H54 (cell line): Measurements from ENCODE around the gene COL25A1.

Experiments
- DNase-seq: peaks from one replicate; pipeline ENCODE4 v3.0.0; 2011; ENCODE audit warnings: low spot score, mixed read lengths; ENCODE audit not compliant: insufficient read length
- FAIRE-seq: peaks from 3 replicates; lab custom pipeline; 2011; peaks lifted over from hg19 to GRCh38; lab: Jason Lieb, UNC
- POLR2A ChIP-seq: IDR thresholded peaks from 2 replicates; pipeline ENCODE4 v1.6.1; 2011; ENCODE audit warnings: low read depth, mild to moderate bottlenecking, low read length

Gene COL25A1

GRCh38 chr4:109303140-109303496 lies 660 bp upstream of the COL25A1 start:
- TF ChIP-seq POLR2A, result no peak
- FAIRE-seq (no peak), DNase-seq (no peak)

- FAIRE-seq, result no peak
- no peak for TF ChIP-seq POLR2A
- DNase-seq, result no peak
Observed at GRCh38 chr4:109301651-109302360, 652 bp downstream of the COL25A1 start.

DNA sequence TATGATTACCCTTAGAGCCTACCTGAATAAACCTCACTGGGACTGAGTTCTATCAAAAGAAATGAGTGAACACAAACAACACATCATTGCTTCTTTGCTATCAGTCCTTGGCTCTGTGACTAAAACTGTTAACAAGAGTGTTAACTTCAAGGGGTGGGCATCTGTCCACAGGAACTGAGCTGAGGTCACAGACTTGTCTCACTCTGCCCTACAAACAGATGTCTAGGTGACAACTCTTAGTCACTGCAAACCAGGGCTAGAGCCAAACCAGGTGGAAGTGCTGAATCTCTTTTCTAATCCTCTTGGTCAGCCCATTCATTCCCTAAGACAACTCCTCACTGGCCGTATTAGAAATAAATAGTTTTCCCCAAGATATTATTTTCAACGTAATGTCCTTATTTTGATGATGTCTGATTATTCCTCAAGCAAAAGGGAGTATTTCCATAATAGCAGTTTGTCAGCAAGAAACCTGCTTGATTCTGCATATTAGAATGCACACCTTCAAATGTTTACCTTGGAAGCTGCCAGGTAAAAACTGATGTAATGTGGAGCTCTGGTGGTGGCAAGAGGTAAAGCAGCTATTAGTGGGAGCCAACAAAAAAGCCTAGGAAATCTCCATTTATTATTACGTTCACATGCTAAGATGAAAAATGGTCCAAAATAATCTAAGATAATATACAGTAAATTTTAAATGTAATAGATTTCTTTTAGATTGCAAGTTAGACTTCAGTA lies 4.0 kb downstream of the COL25A1 start:
- FAIRE-seq, result no peak
- DNase-seq, result no peak
- no peak for TF ChIP-seq POLR2A

GRCh38 chr4:109296527-109296926 lies 5.9 kb downstream of the COL25A1 start:
- no peak for TF ChIP-seq POLR2A
- no peak for DNase-seq
- no peak for FAIRE-seq

GRCh38 chr4:109295081-109295480 lies 7.4 kb downstream of the COL25A1 start:
- DNase-seq, result no peak
- no peak for FAIRE-seq
- TF ChIP-seq POLR2A, result no peak

DNA sequence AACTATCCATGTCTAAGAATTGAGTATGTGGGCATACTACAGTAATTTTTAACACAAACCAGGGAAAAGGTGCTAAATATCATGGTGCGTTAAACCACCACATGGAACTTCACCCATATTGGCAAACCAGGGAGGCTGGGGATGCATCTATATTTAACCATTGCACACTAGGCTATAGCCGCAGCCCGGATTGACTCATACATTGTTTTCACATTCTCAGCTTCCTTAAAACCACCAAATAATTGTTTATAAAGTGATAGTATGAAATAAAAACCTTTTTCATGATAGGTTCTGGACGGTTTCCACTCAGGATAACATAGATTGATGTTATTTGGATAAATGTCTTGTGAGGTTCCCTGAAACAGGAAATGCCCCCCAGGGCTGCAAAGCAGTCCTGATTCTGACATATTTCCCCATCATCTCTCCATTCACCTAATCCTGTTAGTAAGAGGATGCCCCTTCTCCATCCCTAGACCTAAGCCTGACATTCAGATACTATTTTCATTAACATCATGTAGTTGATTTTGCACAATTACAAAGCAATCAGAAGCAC lies 7.9 kb downstream of the COL25A1 start:
- TF ChIP-seq POLR2A, result no peak
- no peak for FAIRE-seq

GRCh38 chr4:109294006-109294405 lies 8.5 kb downstream of the COL25A1 start:
- DNase-seq (no peak), FAIRE-seq (no peak)
- TF ChIP-seq POLR2A, result no peak

More for the DNA sequence above, 7.9 kb downstream of the COL25A1 start:
- DNase-seq, result no peak

DNA sequence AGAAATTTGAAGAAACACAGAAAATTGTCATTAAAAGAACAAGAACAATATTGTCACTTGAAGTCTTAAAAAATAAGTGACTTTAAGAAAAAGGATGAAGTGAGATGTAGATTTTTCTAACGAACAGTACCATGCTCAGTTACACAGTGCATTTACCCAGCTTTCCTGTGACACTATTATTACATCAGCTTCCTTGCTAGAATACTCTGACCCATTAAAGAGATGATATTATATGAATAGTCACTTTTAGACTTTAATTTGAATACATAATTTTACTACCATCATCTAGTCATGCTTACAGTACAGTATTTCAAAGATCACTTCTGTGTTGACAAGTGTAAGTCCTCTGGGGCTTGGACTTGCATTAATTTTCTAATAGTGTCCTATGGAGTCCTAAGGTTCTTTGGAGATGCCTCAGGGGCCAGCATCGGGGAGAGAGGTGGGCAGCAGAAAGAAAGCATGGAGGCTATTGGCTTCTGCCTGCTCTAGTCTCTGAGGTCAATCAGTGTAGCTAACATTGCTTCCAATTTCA lies 10.7 kb downstream of the COL25A1 start:
- no peak for DNase-seq
- FAIRE-seq, result no peak
- TF ChIP-seq POLR2A, result no peak

DNA sequence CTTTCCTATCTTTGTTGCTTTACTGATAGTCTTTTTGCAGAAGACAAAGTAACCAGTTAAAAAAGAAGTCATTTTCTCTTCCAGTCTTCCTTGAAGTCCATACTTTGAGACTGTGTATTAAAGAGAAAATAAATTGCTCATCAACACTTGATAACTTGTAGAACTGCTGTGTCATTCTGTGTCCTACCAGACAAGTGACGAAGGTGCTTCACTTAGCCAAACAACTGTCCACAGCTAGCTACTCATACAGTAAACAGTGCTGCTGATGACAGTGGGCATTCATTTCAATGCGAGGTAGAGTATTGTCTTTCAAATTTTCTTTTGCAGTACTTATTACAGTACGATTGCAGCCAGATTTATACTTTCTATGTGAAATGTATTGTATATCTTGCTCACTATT lies 11.5 kb downstream of the COL25A1 start:
- FAIRE-seq (no peak), DNase-seq (no peak)

DNA sequence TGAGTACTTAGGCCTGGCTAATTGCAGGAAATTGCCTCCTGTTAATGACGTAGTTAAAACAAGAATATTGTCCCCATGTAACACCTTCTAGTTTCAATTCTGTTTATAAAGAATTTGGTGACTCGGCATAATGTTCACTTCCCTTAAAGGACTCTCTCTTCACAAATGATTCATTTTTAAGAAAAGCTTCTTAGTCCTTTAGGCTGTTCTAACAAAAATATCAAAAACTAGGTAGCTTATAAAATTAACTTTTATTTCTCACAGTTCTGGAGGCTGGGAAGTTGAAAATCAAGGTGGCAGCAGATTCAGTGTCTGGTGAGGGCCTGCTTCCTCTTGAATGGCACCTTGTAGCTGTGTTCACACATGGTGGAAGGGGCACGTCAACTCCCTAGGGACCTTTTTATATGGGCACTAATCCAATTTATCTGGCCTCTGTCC lies 23.8 kb downstream of the COL25A1 start:
- no peak for DNase-seq
- FAIRE-seq, result no peak
- no peak for TF ChIP-seq POLR2A

More for the DNA sequence above, 11.5 kb downstream of the COL25A1 start:
- TF ChIP-seq POLR2A, result no peak

DNA sequence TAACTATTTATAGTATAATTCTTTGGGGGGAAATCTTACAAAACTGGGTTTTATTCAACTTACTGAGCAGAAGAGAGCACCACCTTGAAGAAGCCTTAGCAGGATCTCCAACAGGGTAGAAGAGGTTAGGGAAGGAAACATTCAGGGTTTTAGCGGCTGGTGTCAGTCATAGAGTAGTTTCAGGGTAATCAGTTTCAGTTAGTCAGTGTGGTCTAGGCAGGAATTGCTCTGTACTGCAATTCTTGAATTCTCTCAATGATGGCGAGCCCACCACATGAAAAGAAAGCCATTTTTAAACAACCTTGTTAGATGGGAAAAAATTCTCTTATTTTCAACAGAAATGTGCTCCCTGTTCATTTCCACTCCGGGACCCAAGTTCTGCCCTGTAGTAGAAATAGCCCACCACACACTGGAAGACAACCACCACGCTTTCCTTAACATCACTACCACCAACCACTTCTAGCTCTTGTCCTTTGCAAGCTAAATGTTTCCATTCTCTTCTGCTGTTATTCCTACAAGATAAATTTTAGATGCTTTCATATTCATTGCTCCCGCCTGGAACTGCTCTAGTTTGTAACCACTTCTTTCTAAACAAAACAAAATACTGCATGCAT lies 25.9 kb downstream of the COL25A1 start:
- no peak for FAIRE-seq
- no peak for TF ChIP-seq POLR2A
- no peak for DNase-seq

DNA sequence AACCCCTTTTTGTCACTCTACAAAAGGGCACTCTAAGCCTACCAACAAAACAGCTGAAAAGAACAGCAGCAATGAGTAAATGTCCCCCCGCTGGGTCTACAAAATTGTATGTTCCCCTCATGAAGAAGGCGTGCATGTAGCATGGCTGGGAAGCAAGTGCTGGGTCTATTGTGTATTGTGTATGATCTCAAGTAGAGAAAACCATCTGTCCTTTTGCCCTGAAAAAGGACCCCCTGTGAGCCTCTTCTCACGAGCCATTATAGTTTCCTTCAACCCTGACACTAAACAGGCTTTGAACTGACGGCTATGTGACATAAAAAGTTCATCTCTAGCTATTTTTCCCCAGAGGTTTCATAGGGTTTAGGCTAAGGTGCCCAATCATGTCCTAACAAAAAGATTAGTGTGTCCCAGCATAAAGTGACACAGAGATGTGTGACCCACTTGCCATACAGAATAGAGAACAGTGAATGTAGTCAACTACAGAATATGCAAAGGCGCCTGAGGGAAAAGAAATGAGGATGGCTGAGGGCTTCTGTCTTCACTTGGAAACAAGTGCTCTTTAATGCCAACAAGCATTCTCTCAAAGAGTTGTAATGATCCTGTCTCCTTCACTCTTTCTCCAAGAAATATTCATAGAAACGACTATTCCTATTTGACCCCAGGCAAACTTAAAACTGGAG lies 27.3 kb downstream of the COL25A1 start:
- TF ChIP-seq POLR2A, result no peak
- FAIRE-seq (no peak), DNase-seq (no peak)

GRCh38 chr4:109266891-109267290 lies 35.6 kb downstream of the COL25A1 start:
- DNase-seq (no peak), FAIRE-seq (no peak)
- TF ChIP-seq POLR2A, result no peak

DNA sequence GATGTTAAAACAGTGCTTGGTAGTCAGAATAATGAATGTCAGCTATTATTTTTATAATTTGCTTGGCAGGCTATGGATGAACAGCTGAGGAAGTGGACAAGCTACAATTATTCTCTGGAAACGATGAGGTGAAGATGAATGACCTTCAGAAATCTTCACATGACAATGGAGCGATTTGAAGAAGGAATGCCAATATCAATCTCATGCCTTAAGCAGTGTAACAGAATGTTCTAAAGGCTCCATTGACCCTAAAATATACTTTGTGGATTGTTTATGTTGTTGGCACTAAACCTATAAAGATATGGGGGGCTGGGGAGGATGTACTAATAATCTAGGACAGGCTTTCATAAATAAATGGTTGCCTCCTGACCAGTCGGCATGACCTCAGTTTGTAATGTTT lies 36.2 kb downstream of the COL25A1 start:
- no peak for TF ChIP-seq POLR2A
- DNase-seq (no peak), FAIRE-seq (no peak)
